HG02970 (cell line): ENCODE measurements around the gene OPRL1.

Experiments
- ATAC-seq: cut with Tn5 transposase; IDR thresholded peaks from one replicate; pipeline ENCODE4 v1.9.1; 2021; ENCODE audit warnings: mild to moderate bottlenecking, moderate library complexity, moderate number of reproducible peaks; ENCODE audit not compliant: unreplicated experiment, low FRiP score

Gene OPRL1

GRCh38 chr20:64055893-64056638, 23.8 kb upstream of the OPRL1 start:
- ATAC-seq: no peak

DNA sequence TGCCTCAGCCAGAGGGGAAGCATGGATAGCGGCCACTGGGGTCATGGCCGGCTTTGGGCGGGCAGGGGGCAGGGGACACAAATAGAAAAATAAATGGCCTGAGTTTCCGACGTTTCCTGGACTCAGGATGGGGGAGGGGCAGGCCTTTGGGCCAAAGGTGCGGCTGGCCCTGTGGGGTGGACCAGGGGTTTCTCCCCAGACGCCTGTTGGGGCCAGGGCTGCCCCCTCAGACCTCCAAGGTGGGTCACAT, 23.3 kb upstream of the OPRL1 start:
- no peak for ATAC-seq

DNA sequence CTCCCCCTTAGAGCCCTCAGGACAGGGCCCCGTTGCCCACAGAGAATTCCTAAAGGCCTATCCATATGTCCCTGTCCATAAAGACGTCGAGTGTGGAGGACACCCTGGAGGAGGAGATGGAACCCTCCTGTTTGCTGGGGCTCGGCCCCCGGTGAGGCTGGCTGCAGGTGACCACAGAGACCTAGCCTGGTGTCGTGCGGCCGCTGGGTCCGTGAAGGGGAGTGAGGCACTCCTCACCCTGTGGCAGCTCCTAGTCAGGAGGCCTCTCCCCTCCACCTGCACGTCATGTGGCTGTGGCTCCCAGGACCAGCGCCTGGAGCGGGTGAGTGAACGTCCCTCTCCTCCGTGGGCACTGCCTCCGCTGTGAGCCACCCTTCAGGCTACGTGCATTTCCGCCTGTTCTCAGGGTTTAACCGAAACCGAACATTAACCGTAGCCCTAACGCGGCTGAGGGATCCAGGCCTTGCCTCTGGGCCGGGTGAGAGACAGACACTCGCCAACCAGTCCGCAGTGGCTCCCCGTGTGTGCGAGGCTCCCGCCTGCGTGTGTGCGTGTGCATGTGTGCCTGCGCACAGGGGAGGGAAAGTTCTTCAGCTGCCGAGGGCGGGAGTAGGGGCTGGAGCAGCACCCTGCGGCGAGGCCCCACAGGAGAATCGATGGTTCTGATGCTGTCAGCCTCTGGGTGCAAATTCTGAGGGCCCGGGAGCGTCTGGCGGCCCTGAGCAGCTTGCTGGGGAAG, 22.8 kb upstream of the OPRL1 start:
- ATAC-seq: no peak

DNA sequence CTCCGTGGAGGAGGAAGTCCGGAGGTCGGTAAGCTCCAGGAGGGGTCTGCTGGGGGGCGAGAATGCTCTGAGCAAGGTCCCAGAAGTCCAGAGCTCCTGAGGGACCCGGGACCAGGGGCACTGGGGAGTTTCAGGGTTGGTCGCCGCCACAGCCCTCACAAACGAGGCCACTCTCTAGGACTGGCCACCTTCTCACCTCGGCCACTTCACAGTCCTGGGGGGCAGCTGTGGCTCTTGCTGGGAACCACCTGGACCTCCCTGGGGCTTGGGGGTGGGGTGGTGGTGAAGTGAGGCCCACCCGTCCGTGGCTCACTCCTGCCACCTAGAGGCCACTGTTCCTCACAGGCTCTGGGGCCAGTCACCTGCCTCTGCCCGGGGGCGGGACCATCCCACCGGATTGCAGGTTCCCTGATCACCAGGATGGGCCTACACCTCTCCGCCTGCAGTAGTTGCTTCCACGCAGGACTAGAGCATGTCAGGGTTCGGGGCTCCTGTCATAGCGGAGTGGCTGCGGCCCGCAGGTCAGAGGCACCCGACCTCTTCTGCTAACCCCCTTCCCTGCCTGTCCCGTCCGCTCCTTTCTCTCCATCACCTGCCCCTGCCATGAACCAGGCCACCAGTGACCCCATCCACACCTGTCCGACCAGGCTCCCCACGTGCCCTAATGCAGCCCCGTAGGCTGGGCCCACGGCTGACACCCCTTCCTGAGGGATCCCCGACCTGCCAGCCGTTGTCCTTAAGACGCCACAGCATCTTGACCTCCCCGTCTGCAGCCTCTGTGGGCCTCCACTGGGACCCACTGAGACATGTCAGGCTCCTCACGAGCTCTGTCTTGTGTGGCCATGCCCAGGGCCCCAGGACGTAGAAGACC, 22.0 kb upstream of the OPRL1 start:
- ATAC-seq: no peak

DNA sequence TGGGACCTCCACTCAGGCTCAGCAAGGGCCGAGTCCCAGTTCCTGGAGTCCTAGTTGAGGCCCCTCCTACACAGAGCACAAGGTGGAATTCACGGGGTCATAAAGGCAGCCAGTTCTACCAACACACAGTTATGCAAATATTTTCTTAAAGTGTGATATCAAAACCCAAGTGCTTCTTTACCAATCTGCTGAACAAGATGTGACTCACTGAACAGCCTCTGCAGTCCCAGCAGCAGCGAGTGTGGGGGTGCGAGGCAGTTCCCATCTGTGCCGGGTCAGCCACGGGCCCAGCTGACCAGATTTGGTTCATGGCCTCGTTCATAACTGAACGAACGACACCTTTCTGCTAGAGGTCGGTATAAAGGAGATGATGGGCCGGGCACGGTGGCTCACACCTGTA, 21.3 kb upstream of the OPRL1 start:
- no peak for ATAC-seq

DNA sequence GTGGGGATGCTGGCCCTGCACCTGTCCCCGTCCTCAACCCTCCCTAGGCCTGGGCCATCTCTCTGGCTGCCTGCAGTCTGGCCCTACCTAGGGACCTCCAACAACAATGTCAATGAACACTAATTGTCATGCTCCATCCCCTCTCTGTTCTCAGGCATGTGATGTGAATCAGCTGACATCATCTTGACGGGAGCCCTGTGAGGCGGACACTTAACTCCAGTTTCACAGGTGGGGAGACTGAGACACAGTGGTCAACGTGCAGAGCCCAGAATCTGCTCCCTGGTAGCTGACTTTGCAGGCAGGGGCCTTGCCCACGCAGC, 17.6 kb upstream of the OPRL1 start:
- no peak for ATAC-seq

- peak; percentile 90 for ATAC-seq
These were observed 17.1 kb upstream of the OPRL1 start, which contains the start of gene TCEA2 for GRCh38 chr20:64062596-64063388. TSS of gene TCEA2 (plus strand) at chr20:64063198. CDS start at chr20:64063313, 115 bp downstream.

- peak; percentile 7 for ATAC-seq
These were observed 16.3 kb upstream of the OPRL1 start for GRCh38 chr20:64063389-64064144.

DNA sequence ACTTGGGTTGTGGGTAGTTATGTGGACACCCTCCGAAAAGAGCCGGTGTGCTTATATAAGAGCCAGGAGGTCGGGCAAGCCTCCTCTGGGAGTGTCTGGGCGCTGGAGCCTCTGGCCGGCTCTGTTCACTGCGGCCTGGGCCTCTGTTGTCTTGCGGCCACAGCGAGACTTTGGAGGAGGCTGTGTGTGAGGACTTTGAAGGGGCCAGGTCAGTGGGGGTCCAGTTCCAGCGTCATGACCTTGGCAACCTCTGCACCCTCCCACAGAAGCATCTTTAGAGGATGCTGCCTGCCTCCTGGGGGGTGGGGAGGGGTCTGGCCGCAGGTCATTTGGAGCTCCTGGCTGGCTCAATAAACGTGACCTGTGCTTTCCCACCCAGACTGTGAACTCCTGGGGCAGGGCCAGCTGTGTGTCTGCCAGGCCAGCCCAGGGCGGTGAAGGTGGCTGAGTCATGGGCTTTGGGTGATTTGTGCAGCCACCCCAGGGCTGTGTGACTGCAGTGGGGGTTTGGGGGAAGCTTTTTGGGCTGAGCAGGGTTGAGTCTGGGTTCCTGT, 15.7 kb upstream of the OPRL1 start:
- ATAC-seq: no peak

DNA sequence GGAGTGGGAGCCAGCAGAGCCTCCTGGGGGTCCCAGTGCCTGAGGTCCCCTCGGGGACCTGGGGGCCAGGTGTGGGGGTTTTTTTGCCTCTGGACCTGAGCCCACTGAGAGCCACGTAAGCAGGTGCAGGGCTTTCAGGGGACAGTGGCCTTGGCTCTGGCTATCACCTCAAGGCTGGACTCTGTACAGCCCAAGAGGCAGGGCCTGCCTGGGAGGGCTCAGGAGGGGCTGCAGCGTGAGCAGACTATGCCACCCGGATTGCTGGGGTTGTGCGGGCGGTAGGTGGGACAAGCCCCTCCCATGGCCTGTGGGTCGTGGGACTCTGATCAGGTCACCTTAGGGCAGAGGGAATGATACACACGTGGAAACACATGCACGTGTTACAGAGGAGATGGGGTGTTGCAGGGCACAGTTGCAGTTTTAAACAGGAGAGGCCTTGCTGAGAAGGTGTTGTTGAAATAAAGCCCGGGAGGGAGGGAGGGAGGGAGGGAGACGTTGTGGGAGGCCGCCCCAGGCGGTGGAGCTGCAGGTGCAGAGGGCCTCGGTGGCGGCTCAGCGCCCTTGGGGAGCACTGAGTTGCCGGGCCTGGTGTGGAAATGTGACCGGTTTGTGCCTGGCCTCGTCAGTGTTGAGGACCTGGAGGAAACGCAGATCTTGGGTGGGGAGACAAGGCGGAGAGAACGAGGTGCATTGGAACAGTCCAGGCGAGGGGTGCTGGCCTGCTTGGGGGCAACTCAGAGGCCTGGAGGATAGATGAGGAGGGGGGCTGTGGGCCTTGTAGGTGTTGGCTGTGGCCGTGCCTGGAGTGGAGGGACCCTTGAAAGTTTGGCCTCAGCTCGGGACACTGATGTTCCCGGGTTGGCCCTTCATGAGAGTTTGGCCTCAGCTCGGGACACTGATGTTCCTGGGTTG, 14.6 kb upstream of the OPRL1 start:
- ATAC-seq: no peak

- ATAC-seq: no peak
These were observed 13.9 kb upstream of the OPRL1 start for GRCh38 chr20:64065974-64066343.

DNA sequence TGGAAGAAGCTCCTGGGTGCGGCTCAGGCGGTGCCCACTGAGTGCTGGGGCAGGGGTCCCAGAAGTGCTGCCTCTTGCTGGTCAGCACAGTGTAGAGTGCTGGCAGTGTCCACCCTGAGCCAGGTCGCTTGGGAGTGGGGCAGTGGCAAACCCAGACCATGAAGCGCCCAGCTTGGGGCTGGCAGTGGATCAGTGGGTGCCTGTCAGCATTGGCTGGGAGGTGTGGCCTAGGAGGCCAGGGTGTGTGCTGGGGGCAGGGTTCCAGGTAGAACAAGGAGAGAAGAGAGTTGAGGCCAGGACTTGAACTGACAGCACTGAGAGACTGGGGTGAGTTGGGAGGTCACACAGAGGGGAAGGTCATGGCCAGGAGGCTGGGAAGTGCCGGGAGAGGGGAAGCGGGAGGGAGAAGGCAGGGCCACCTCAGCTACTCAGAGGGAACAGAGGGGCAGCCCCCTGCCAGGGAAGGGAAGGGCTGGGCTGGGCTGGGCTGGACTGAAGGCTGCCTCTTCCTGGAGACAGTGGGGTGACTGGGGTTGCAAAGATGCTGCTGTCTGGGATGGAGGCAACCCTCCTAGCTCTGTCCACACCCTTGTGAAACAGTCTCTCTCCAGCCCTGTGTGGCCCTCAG, 12.8 kb upstream of the OPRL1 start:
- ATAC-seq: no peak

- no peak for ATAC-seq
These were observed 12.1 kb upstream of the OPRL1 start for GRCh38 chr20:64067733-64068307.

DNA sequence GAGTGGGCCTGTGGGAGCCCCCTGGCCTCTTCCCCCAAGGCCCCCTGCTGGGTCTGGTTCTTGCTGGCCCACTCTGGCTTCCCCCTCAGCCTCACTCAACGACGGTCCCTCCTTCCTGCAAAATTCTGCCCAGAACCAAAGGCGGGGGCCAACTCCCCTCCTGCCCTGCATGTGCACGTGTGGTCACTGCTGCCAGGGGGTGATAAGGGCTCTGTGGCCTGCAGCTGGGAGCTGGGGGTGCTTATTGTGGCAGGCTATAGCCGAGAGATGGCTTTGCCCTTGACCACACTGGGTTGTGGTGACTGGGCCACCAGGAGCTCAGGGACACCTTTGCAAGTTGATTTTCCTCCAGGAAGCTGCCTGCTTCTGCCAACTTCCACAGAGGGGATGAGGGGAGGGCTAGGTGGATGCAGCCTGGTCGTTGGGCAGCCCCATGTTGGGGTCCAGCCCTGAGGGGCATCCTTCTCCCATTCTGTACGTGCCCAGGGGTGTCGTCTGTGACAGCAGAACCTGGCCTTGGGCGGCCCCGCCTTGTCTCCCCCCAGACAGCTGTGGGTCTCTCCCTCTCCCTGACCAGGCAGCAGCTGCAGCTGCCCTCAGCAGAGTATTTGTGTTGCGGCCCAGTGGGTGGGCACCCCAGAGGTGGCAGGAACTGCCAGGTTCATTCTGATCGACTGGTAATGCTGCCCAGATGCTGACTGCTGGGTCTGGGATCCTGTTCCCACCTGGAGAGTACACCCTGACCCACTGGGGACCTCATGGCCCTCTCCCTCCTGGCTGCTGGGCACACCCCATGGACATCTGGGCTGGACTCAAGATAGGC, 11.3 kb upstream of the OPRL1 start:
- ATAC-seq: no peak

DNA sequence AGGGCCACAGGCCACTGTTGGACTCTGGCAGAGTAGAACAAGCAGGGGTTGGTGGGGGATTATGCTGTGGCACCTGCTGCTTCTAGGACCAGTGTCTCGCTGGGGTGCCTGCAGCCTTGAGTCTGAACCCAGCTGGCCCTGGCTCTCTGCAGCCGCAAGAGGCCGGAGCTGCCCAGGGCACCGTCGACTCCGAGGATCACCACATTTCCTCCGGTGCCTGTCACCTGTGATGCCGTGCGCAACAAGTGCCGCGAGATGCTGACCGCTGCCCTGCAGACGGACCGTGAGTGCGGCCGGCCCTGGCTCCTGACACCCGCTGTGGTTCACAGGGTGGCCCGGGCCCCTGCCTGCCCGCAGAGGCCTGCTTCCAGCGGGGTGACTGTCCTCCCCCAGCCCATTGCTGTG, 10.7 kb upstream of the OPRL1 start:
- ATAC-seq: no peak

DNA sequence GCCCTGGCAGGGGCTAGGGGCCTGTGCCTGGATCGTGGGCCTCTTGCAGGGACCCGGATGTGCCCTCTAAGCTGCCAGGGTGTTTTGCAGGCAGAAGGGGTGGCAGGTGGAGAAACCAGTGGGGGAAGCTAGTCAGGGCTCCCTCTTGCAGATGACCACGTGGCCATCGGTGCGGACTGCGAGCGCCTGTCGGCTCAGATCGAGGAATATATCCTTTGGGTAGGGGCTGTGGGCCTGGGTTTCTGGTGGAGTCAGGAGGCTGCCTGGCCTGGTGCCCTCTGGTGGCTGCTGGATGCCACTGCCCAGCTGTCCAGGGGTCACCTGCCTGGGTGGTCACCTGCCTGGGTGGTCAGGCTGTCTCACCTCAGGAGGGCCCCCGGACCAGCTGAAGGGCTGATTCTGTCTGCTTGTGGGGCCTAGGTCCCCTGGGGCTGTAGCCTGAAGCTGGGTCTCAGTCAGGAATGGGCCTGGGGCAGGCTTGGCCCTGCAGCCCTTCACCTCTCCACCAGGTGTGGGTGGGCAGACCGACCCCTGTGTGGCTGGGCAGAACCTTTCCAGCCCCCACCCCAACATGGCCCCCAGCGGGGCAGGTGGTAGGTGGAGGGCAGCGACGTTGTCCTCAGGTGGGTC, 10.2 kb upstream of the OPRL1 start:
- ATAC-seq: no peak
